B cell (primary cell): ENCODE data around the gene UGT1A5.

Source experiments
- EZH2 ChIP-seq: IDR thresholded peaks from 2 replicates; pipeline ENCODE4 v1.6.1; 2012; ENCODE audit warnings: borderline replicate concordance, low read depth, mild to moderate bottlenecking, moderate library complexity, low read length; ENCODE audit not compliant: insufficient read depth, poor library complexity, severe bottlenecking
- TF ChIP-seq, protein P1 (sequence below): fragments of 200-600 bp; IDR thresholded peaks from one replicate; pipeline ENCODE4 v1.8.0; 2022; ENCODE audit warnings: antibody characterized with exemption, mild to moderate bottlenecking

DNA sequence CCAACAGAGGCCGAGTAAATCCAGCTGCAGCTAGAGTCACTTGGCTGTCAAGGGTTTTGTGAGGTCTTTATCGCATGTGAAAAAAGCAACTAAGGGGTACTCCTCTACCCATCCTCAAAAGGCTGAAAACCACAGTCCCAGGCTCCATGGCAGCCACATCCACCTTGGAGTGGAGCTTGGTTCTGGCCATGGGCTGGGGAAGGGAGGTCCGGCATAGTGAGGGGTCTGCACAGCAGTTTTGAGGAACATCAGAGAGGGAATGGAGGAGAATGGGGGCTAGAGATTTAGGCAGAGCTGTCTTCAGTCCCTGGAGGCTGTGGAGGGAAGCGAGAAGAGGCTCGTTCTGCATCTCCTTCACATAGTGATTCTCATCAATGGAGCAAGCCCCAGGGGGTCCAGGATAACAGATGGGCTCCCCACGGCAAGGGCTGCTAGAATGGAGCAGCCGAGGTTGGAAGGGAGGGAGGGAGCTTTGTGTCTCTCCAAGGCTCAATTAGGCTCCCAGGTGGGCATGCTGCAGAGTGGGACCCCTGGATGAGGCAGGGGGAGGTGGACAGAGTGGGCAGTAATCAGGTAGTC, 86.5 kb downstream of the UGT1A5 start:
- TF ChIP-seq, protein P1, sequence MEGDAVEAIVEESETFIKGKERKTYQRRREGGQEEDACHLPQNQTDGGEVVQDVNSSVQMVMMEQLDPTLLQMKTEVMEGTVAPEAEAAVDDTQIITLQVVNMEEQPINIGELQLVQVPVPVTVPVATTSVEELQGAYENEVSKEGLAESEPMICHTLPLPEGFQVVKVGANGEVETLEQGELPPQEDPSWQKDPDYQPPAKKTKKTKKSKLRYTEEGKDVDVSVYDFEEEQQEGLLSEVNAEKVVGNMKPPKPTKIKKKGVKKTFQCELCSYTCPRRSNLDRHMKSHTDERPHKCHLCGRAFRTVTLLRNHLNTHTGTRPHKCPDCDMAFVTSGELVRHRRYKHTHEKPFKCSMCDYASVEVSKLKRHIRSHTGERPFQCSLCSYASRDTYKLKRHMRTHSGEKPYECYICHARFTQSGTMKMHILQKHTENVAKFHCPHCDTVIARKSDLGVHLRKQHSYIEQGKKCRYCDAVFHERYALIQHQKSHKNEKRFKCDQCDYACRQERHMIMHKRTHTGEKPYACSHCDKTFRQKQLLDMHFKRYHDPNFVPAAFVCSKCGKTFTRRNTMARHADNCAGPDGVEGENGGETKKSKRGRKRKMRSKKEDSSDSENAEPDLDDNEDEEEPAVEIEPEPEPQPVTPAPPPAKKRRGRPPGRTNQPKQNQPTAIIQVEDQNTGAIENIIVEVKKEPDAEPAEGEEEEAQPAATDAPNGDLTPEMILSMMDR, result no peak
- no peak for TF ChIP-seq EZH2
